IPS-NIHi7 (cell line): ENCODE measurements around the gene MMP1.

Experiments
- DNase-seq: peaks from one replicate; pipeline ENCODE4 v3.0.0; 2012; ENCODE audit warnings: mixed read lengths; ENCODE audit errors: extremely low spot score

MMP1 gene

GRCh38 chr11:102806296-102806695 is 8.3 kb upstream of the MMP1 start:
- DNase-seq, result no peak

- DNase-seq, result no peak
Observed at GRCh38 chr11:102802341-102802740, 4.4 kb upstream of the MMP1 start.

- DNase-seq, result no peak
Observed at GRCh38 chr11:102800767-102801166, 2.8 kb upstream of the MMP1 start.

GRCh38 chr11:102799681-102800340 is 1.9 kb upstream of the MMP1 start:
- DNase-seq, result no peak

GRCh38 chr11:102794382-102794781 is 3.6 kb downstream of the MMP1 start:
- peak; percentile 75 for DNase-seq

- DNase-seq, result no peak
Observed at GRCh38 chr11:102793677-102794290, 4.2 kb downstream of the MMP1 start.

- DNase-seq, result no peak
Observed at GRCh38 chr11:102792604-102793003, 5.4 kb downstream of the MMP1 start.

GRCh38 chr11:102791271-102792036 is 6.5 kb downstream of the MMP1 start:
- no peak for DNase-seq

GRCh38 chr11:102788334-102788995 is 9.5 kb downstream of the MMP1 start:
- DNase-seq, result no peak

GRCh38 chr11:102784380-102784779 is 13.6 kb downstream of the MMP1 start:
- DNase-seq, result no peak

GRCh38 chr11:102783720-102784119 is 14.2 kb downstream of the MMP1 start:
- no peak for DNase-seq

GRCh38 chr11:102783016-102783415 is 14.9 kb downstream of the MMP1 start:
- DNase-seq, result no peak

- DNase-seq, result no peak
Observed at GRCh38 chr11:102781676-102782075, 16.3 kb downstream of the MMP1 start.

GRCh38 chr11:102780491-102780918 is 17.5 kb downstream of the MMP1 start, which contains the start of gene MMP10:
TSS of gene MMP10 (minus strand) at chr11:102780628. CDS start at chr11:102780591, 37 bp downstream.
- DNase-seq, result peak; percentile 73

GRCh38 chr11:102776454-102776853 is 21.5 kb downstream of the MMP1 start:
- no peak for DNase-seq

GRCh38 chr11:102773386-102773785 is 24.6 kb downstream of the MMP1 start:
- no peak for DNase-seq

- no peak for DNase-seq
Observed at GRCh38 chr11:102771351-102771750, 26.6 kb downstream of the MMP1 start.

- no peak for DNase-seq
Observed at GRCh38 chr11:102770191-102770590, 27.8 kb downstream of the MMP1 start.

GRCh38 chr11:102767800-102768199 is 30.2 kb downstream of the MMP1 start:
- no peak for DNase-seq

- DNase-seq, result no peak
Observed at GRCh38 chr11:102763440-102763839, 34.5 kb downstream of the MMP1 start.

GRCh38 chr11:102762361-102762767 is 35.6 kb downstream of the MMP1 start:
- DNase-seq, result no peak

- no peak for DNase-seq
Observed at GRCh38 chr11:102761646-102762238, 36.2 kb downstream of the MMP1 start.
